Loucy (cell line): ENCODE data around the gene LYRM2.

Experiments used
- EZH2phosphoT487 ChIP-seq: fragments of 200-600 bp; IDR thresholded peaks from 2 replicates; pipeline ENCODE4 v1.6.1; 2018; ENCODE audit warnings: antibody characterized with exemption, mild to moderate bottlenecking, moderate library complexity, borderline replicate concordance
- TF ChIP-seq, protein P1 (sequence below): fragments of 200-600 bp; sonication (generic); conservative IDR thresholded peaks from 2 replicates; pipeline ENCODE4 v1.5.1; 2014; ENCODE audit warnings: mild to moderate bottlenecking, antibody characterized with exemption, low read length

DNA sequence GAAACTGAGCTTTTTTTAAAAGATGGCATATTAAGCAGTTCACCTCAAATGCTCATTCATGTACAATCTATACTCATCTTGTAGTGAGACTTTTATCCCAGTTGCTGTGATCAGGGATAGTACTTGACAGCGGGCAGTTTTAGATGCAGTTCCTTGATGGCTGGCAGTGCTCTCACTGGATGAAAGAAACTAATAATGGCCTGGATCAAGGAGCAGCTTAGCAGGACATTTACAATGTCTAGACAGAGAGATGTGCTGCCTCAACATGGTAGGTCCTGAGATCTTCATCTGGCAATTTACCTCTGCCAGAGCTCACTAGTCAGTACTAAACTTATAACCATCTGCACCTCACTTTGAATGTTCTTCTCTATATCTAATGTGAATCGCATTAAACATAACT lies 46.8 kb upstream of the LYRM2 start:
- TF ChIP-seq, protein P1, sequence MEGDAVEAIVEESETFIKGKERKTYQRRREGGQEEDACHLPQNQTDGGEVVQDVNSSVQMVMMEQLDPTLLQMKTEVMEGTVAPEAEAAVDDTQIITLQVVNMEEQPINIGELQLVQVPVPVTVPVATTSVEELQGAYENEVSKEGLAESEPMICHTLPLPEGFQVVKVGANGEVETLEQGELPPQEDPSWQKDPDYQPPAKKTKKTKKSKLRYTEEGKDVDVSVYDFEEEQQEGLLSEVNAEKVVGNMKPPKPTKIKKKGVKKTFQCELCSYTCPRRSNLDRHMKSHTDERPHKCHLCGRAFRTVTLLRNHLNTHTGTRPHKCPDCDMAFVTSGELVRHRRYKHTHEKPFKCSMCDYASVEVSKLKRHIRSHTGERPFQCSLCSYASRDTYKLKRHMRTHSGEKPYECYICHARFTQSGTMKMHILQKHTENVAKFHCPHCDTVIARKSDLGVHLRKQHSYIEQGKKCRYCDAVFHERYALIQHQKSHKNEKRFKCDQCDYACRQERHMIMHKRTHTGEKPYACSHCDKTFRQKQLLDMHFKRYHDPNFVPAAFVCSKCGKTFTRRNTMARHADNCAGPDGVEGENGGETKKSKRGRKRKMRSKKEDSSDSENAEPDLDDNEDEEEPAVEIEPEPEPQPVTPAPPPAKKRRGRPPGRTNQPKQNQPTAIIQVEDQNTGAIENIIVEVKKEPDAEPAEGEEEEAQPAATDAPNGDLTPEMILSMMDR = no peak
- TF ChIP-seq EZH2phosphoT487 = no peak
